ENCODE results near the gene MIB1. TPM values are rescaled to one million over a fixed set of nuclear protein-coding genes. Genes with fewer than 3 reads are reported as not detected.

The MIB1 gene
- total and polyA plus RNA-seq, 10 of the 15 experiments (the other 5 are each of a cell fraction or from before 2014, with no cell fraction given) = 2.3 to 27.5 (median 10.4) TPM

GRCh38 chr18:21910906-21911305, 170.3 kb downstream of the MIB1 start:
- intact Hi-C loops (cut with micrococcal nuclease; ENCODE audit: unreplicated experiment) = loop anchor here (10.0 kb wide), 1 partner anchor 794 kb away; no protein-coding TSS in a partner anchor
- no peak for TF ChIP-seq SKIL (IDR thresholded peaks at IDR 0.05; ENCODE audit: low read depth, poor library complexity, severe bottlenecking)
- no peak for TF ChIP-seq HSF1 (IDR thresholded peaks at IDR 0.05; ENCODE audit: low read depth, low read length)
- TF ChIP-seq YY1 (IDR thresholded peaks at IDR 0.05; ENCODE audit: low read depth, low read length) = no peak
- TF ChIP-seq WRNIP1 (IDR thresholded peaks at IDR 0.05; ENCODE audit: borderline replicate concordance, low read depth, low read length) = no peak
- no peak for TF ChIP-seq SREBF2 (IDR thresholded peaks at IDR 0.05; ENCODE audit: low read length)
- no peak for TF ChIP-seq PML (IDR thresholded peaks at IDR 0.05; ENCODE audit: low read length)
- TF ChIP-seq ELK1 (IDR thresholded peaks at IDR 0.05; ENCODE audit: low read depth, low read length) = no peak
- TF ChIP-seq CHD2 (IDR thresholded peaks at IDR 0.05; ENCODE audit: borderline replicate concordance, low read depth, low read length) = no peak
- TF ChIP-seq NR2C1 (IDR thresholded peaks at IDR 0.05) = no peak
- no peak for TF ChIP-seq RUNX3 (IDR thresholded peaks at IDR 0.05; ENCODE audit: low read length)
- TF ChIP-seq YBX1 (IDR thresholded peaks at IDR 0.05) = no peak
- TF ChIP-seq, protein P1, sequence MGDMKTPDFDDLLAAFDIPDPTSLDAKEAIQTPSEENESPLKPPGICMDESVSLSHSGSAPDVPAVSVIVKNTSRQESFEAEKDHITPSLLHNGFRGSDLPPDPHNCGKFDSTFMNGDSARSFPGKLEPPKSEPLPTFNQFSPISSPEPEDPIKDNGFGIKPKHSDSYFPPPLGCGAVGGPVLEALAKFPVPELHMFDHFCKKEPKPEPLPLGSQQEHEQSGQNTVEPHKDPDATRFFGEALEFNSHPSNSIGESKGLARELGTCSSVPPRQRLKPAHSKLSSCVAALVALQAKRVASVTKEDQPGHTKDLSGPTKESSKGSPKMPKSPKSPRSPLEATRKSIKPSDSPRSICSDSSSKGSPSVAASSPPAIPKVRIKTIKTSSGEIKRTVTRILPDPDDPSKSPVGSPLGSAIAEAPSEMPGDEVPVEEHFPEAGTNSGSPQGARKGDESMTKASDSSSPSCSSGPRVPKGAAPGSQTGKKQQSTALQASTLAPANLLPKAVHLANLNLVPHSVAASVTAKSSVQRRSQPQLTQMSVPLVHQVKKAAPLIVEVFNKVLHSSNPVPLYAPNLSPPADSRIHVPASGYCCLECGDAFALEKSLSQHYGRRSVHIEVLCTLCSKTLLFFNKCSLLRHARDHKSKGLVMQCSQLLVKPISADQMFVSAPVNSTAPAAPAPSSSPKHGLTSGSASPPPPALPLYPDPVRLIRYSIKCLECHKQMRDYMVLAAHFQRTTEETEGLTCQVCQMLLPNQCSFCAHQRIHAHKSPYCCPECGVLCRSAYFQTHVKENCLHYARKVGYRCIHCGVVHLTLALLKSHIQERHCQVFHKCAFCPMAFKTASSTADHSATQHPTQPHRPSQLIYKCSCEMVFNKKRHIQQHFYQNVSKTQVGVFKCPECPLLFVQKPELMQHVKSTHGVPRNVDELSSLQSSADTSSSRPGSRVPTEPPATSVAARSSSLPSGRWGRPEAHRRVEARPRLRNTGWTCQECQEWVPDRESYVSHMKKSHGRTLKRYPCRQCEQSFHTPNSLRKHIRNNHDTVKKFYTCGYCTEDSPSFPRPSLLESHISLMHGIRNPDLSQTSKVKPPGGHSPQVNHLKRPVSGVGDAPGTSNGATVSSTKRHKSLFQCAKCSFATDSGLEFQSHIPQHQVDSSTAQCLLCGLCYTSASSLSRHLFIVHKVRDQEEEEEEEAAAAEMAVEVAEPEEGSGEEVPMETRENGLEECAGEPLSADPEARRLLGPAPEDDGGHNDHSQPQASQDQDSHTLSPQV (IDR thresholded peaks at IDR 0.05) = no peak
- CTCF ChIA-PET = interaction anchor here (0.5 to 2.3 kb wide), 5 partner anchors 45 to 658 kb away, joined by 3 to 7 read pairs (median 3); no protein-coding TSS in a partner anchor

More at GRCh38 chr18:21910906-21911305, 170.3 kb downstream of the MIB1 start:
- ChIA-PET SMC1A (ENCODE audit: uncharacterized antibody, unreplicated experiment) (interaction anchor here (0.7 to 0.9 kb wide), 2 partner anchors 8 to 13 kb away, joined by 3 read pairs; no protein-coding TSS in a partner anchor), RAD21 (ENCODE audit: unreplicated experiment) (no interaction called here), POLR2A (no interaction called here)
- H3K27ac ChIP-seq (ENCODE audit: control insufficient read depth, insufficient read depth) = no peak overlapping the region
- no peaks in the 10 kb centered on the region for H4K20me1 ChIP-seq (ENCODE audit: control insufficient read depth, insufficient read depth)
- H3K4me1 ChIP-seq (ENCODE audit: control insufficient read depth, insufficient read depth, low read length) = peaks cover 4% of the 10 kb centered on the region; the same call in 1 of the 2 replicates
- no peak for FAIRE-seq
- no peaks in the 10 kb centered on the region for H3K27me3 ChIP-seq (replicated peaks in 1 of 2; ENCODE audit: control insufficient read depth in 2 of 2, insufficient read depth in 2 of 2, low read length in 1 of 2)
- in situ Hi-C loops (cut with MboI) = loop anchor here (25.0 kb wide), 1 partner anchor 801 kb away; no protein-coding TSS in a partner anchor
- H3K4me2 ChIP-seq (ENCODE audit: control insufficient read depth, insufficient read depth) = no peak overlapping the region
- 45% methylated on average over 5 of the region's 5 CpGs for WGBS (ENCODE audit: insufficient coverage, insufficient replicate concordance, low lambda C conversion rate, missing lambda C conversion rate)
- ATAC-seq = no peak
- H3K9me3 ChIP-seq (replicated peaks; ENCODE audit: control insufficient read depth, insufficient read depth, low read length) = no peaks in the 10 kb centered on the region
- H3K36me3 ChIP-seq (ENCODE audit: control insufficient read depth in 2 of 2, insufficient read depth in 2 of 2, low read length in 1 of 2) = no peaks in the 10 kb centered on the region
- H3K79me2 ChIP-seq (ENCODE audit: control insufficient read depth, insufficient read depth, low read length) = no peaks in the 10 kb centered on the region
- no TSS peak for BruUV-seq (replicated peaks)
- no peak overlapping the region for H3K4me3 ChIP-seq
- no peak overlapping the region for H3K9ac ChIP-seq (ENCODE audit: control insufficient read depth, insufficient read depth, low read length)
- no peak overlapping the region for H2AFZ ChIP-seq (ENCODE audit: control insufficient read depth, low read depth, low read length)
- no peak for DNase-seq (ENCODE audit: low read depth, low spot score)
